Activated CD8-positive, alpha-beta T cell treated with anti-CD3 and anti-CD28 coated beads for 36 hours (primary cell): ENCODE measurements around the gene LGALS3BP. TPM values are rescaled to one million over a fixed set of nuclear protein-coding genes. Genes with fewer than 3 reads are reported as not detected.

Source experiments
- ATAC-seq: fragments of 200-7000 bp; cut with Tn5 transposase; one replicate; pipeline ENCODE4 v1.10.0; 2021; ENCODE audit warnings: mild to moderate bottlenecking, moderate library complexity
- CTCF ChIA-PET: fragments of 350-600 bp; sonication (Branson Sonifier 250); formaldehyde crosslinking; loops from one replicate; lab custom pipeline; 2021; ENCODE audit warnings: antibody characterized with exemption; lab: Charles Lee
- POLR2A ChIA-PET: fragments of 350-600 bp; sonication (Branson Sonifier 250); formaldehyde crosslinking; loops from one replicate; lab custom pipeline; 2021; ENCODE audit warnings: antibody characterized with exemption; lab: Charles Lee
- DNase-seq: peaks from one replicate; pipeline ENCODE4 v3.0.0-alpha.2; 2020
- H3K27ac Mint-ChIP-seq: one replicate; pipeline ENCODE4 v1.8.0; 2021; ENCODE audit warnings: mild to moderate bottlenecking, mixed read lengths
- H3K27me3 Mint-ChIP-seq: one replicate; pipeline ENCODE4 v1.8.0; 2021; ENCODE audit warnings: mixed read lengths
- H3K36me3 Mint-ChIP-seq: one replicate; pipeline ENCODE4 v1.8.0; 2021; ENCODE audit warnings: low read depth, mixed read lengths
- H3K4me1 Mint-ChIP-seq: one replicate; pipeline ENCODE4 v1.8.0; 2021; ENCODE audit warnings: low read depth, mixed read lengths
- H3K4me3 Mint-ChIP-seq: one replicate; pipeline ENCODE4 v1.8.0; 2021; ENCODE audit warnings: mild to moderate bottlenecking, moderate library complexity, mixed read lengths
- H3K9me3 Mint-ChIP-seq: one replicate; pipeline ENCODE4 v1.8.0; 2021; ENCODE audit warnings: mixed read lengths
- intact Hi-C: fragments of 100-400 bp; cut with micrococcal nuclease; formaldehyde crosslinking; loops from one replicate; pipeline ENCODE4 v1.10.0; 2022
- total RNA-seq, 2 experiments: library from RNA; stranded (reverse); gene quantifications; one replicate each; pipeline ENCODE4 v1.2.3, GENCODE V29; 2021
- TF ChIP-seq, protein P1 (sequence below): fragments of 200-600 bp; IDR thresholded peaks from one replicate; pipeline ENCODE4 v1.8.0; 2022; ENCODE audit warnings: antibody characterized with exemption, mild to moderate bottlenecking

The LGALS3BP gene
- total RNA-seq, 2 experiments from 2014 or later, result 41.4 to 50.8 TPM

DNA sequence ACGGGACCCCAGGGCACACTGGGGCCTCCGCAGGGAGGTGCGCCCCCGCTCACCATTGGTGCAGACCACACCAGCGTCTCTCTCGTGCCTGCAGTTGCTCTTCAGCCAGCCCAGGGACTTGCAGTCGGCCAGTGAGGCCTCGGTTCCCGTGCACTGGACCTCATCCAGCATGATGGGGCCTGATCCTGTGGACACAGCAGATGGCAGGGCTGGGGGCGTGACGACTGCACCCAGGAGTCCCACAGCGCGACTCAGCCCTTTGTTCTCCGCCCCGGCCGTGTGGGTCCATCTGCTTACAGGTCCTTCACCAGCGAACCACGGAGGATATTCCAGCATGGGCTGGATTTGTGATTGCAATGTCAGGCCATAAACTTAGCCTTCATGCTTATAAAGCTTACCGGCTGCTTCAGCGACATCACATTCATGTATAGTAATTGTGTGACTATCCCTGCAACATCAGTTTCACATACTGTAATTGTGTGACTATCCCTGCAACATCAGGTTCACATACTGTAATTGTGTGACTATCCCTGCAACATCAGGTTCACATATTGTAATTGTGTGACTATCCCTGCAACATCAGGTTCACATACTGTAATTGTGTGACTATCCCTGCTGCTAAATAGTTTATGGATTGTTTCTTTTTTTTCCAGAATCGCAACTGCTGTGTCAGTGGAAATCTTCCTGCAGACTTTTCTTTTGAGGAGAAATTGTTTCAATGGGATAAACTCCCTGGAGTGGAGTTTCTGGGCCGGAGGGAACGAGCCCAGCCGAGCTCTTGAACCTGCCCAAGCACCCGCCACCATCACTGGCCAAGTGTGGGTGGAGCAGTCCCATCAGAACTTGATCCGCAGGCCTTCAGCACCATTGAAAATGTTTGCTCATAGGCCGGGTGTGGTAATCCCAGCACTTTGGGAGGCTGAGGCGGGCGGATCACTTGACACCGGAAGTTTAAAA, 4.8 kb downstream of the LGALS3BP start:
- DNase-seq (no peak), ATAC-seq (no peak)
- Mint-ChIP-seq H3K4me1 (peaks cover 14% of the 10 kb centered on the region), H3K9me3 (no peaks in the 10 kb centered on the region), H3K4me3 (no peak overlapping the region), H3K36me3 (peaks cover 3% of the 10 kb centered on the region), H3K27ac (no peak overlapping the region), H3K27me3 (no peaks in the 10 kb centered on the region)
- ChIA-PET POLR2A (interaction anchor here (1.1 kb wide), 1 partner anchor 115 kb away, joined by 3 read pairs; no protein-coding TSS in a partner anchor), CTCF (interaction anchor here (1.7 kb wide), 1 partner anchor 109 kb away, joined by 4 read pairs; no protein-coding TSS in a partner anchor)
- TF ChIP-seq, protein P1, sequence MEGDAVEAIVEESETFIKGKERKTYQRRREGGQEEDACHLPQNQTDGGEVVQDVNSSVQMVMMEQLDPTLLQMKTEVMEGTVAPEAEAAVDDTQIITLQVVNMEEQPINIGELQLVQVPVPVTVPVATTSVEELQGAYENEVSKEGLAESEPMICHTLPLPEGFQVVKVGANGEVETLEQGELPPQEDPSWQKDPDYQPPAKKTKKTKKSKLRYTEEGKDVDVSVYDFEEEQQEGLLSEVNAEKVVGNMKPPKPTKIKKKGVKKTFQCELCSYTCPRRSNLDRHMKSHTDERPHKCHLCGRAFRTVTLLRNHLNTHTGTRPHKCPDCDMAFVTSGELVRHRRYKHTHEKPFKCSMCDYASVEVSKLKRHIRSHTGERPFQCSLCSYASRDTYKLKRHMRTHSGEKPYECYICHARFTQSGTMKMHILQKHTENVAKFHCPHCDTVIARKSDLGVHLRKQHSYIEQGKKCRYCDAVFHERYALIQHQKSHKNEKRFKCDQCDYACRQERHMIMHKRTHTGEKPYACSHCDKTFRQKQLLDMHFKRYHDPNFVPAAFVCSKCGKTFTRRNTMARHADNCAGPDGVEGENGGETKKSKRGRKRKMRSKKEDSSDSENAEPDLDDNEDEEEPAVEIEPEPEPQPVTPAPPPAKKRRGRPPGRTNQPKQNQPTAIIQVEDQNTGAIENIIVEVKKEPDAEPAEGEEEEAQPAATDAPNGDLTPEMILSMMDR, result no peak
- intact Hi-C loops, result loop anchor here (5.0 kb wide), 1 partner anchor 108 kb away; no protein-coding TSS in a partner anchor

DNA sequence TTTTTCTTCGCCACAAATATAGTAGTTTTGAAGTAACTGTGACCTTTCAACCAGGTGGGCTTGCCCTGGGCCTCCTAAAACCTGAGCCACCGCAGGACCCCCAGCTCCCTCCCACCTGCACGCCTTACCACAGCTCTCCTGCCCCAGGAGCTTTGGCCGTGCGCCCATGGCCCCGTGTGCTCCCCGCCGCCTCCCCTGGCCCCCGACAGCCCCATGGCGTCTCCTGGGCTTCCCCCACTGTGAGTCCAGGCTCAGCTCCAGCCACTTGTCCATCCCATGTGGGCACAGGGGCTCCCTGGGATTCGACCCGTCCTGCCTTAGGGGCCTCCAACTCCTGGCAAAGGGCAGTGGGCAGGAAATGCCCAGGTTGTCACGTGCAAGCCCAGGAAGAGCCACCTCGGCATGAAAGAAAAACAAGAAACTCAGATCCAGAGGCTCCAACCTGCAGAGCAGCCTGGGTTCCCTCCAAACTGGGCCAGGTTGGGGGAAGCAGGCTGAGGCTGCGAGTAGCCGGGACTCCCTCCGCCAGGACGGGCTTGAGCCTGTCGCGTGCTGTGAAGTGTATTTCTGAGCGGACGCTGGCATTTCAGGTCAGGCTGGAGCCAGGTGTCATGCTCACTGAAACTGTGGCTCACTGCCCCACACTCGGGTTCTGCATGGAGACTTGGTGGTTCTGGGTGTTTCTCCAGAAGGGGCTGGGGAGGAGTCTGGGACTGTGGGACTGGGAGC, 5.8 kb downstream of the LGALS3BP start:
- TF ChIP-seq, protein P1, result no peak
- ATAC-seq (no peak), DNase-seq (no peak)
- Mint-ChIP-seq H3K27me3 (no peaks in the 10 kb centered on the region), H3K4me3 (no peak overlapping the region), H3K36me3 (peaks cover 3% of the 10 kb centered on the region), H3K9me3 (no peaks in the 10 kb centered on the region), H3K27ac (no peak overlapping the region), H3K4me1 (peaks cover 14% of the 10 kb centered on the region)
- intact Hi-C loops, result loop anchor here (5.0 kb wide), 1 partner anchor 107 kb away; no protein-coding TSS in a partner anchor
- POLR2A ChIA-PET, result interaction anchor here (1.1 kb wide), 1 partner anchor 114 kb away, joined by 3 read pairs; no protein-coding TSS in a partner anchor
- CTCF ChIA-PET, result interaction anchor here (0.8 kb wide), 1 partner anchor 108 kb away, joined by 6 read pairs; no protein-coding TSS in a partner anchor

DNA sequence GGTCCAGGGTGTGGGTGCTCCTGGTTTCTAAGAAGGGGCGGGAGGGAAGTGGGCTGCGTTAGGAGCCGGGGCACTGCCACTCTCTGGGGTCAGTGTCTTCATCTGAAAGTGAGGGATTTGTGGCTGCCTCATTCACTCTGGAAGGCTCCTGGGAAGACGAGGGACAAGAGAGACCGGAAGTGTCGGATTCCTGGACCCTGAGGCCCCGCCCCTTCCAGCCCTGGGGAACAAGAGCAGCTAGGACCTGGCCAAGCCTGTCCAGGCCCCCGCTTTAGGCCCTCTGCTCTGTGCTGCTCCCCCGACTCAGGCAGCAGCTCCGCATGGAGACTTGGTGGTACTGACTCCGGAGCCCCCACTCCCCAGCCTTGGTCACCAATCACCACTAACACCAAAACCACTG, 6.5 kb downstream of the LGALS3BP start:
- CTCF ChIA-PET, result interaction anchor here (0.8 kb wide), 1 partner anchor 107 kb away, joined by 6 read pairs; no protein-coding TSS in a partner anchor
- DNase-seq, result no peak
- POLR2A ChIA-PET, result no interaction called here
- no peak overlapping the region for H3K4me3 Mint-ChIP-seq
- no peaks in the 10 kb centered on the region for H3K9me3 Mint-ChIP-seq
- peaks cover 14% of the 10 kb centered on the region for H3K4me1 Mint-ChIP-seq
- no peaks in the 10 kb centered on the region for H3K27me3 Mint-ChIP-seq
- peaks cover 3% of the 10 kb centered on the region for H3K36me3 Mint-ChIP-seq
- TF ChIP-seq, protein P1, result no peak
- H3K27ac Mint-ChIP-seq, result no peak overlapping the region
- ATAC-seq, result no peak
- intact Hi-C loops, result loop anchor here (5.0 kb wide), 1 partner anchor 106 kb away; no protein-coding TSS in a partner anchor

DNA sequence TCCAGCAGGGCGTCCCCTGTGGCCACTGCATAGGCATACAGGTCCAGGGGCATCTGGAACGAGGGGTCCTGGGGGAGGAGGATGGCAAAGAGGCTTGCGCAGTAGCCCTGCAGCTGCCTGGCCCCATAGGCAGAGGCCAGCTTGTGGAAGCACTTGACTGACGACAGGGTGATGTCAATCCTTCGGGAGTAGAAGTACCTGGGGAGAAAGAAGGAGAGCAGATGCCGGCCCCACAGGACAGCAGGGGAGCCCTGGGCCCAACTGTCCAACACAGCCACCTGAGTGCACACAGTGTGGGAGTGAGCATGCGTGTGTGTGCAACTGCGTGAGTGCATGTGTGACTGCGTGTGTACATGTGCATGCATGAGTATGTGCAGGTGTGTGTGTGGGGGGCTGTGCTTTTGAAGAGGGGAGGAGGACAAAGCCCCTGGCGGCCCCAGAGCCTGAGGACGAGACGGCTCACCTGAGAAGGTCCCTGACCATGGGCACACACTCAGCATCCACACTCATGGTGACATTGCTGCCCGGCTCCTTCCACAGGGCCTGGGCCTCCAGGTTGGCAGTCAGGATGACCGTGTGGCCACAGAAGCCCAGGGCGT, 7.1 kb downstream of the LGALS3BP start:
- CTCF ChIA-PET, result interaction anchor here (0.9 to 2.9 kb wide), 9 partner anchors 7 to 476 kb away, joined by 3 to 34 read pairs (median 7); partner anchors contain the start of genes ENGASE and LGALS3BP
- DNase-seq, result no peak
- Mint-ChIP-seq H3K4me1 (peaks cover 13% of the 10 kb centered on the region), H3K36me3 (peaks cover 3% of the 10 kb centered on the region), H3K9me3 (no peaks in the 10 kb centered on the region), H3K4me3 (no peak overlapping the region), H3K27me3 (no peaks in the 10 kb centered on the region), H3K27ac (no peak overlapping the region)
- ATAC-seq, result no peak
- intact Hi-C loops, result loop anchor here (5.0 kb wide), 1 partner anchor 105 kb away; no protein-coding TSS in a partner anchor
- TF ChIP-seq, protein P1, result no peak
- POLR2A ChIA-PET, result interaction anchor here (1.0 kb wide), 1 partner anchor 104 kb away, joined by 3 read pairs; no protein-coding TSS in a partner anchor
